IPS-20b (cell line): ENCODE results near the gene DISC1.
"Not testable (repeated sequence)": the region's sequence is repeated elsewhere in the genome, so short reads cannot be mapped to it uniquely, and the experiment has no call there.

Experiments used
- H3K27ac ChIP-seq: one replicate; pipeline ENCODE4 v1.5.1; 2013; ENCODE audit warnings: low read length
- H3K27me3 ChIP-seq: 2 replicates; pipeline ENCODE4 v1.6.1; 2013; ENCODE audit warnings: mild to moderate bottlenecking, low read length, inconsistent platforms; ENCODE audit not compliant: insufficient read depth
- H3K36me3 ChIP-seq: 2 replicates; pipeline ENCODE4 v1.6.1; 2013; ENCODE audit warnings: low read depth, mild to moderate bottlenecking, inconsistent platforms, low read length, moderate library complexity; ENCODE audit not compliant: insufficient read depth
- H3K4me1 ChIP-seq: 2 replicates; pipeline ENCODE4 v1.6.1; 2013; ENCODE audit warnings: mild to moderate bottlenecking, control low read depth, inconsistent platforms, low read length, moderate library complexity; ENCODE audit not compliant: insufficient read depth
- H3K4me3 ChIP-seq: 2 replicates; pipeline ENCODE4 v1.5.1; 2013; ENCODE audit warnings: mild to moderate bottlenecking, low read length, inconsistent platforms
- H3K9ac ChIP-seq: 2 replicates; pipeline ENCODE4 v1.6.1; 2013; ENCODE audit warnings: low read depth, mild to moderate bottlenecking, inconsistent platforms, low read length, moderate library complexity
- H3K9me3 ChIP-seq: 2 replicates; pipeline ENCODE4 v1.6.1; 2013; ENCODE audit warnings: mild to moderate bottlenecking, low read depth, low read length, inconsistent platforms; ENCODE audit not compliant: insufficient read depth

The DISC1 gene

GRCh38 chr1:231610388-231610787 is 16.2 kb upstream of the DISC1 start:
- peaks cover 11% of the 10 kb centered on the region; the same call in 1 of the 2 replicates for H3K27me3 ChIP-seq
- H3K4me3 ChIP-seq: no peak overlapping the region
- no peak overlapping the region for H3K27ac ChIP-seq
- no peaks in the 10 kb centered on the region for H3K36me3 ChIP-seq
- H3K9me3 ChIP-seq: no peaks in the 10 kb centered on the region
- H3K9ac ChIP-seq: no peak overlapping the region
- no peaks in the 10 kb centered on the region for H3K4me1 ChIP-seq

DNA sequence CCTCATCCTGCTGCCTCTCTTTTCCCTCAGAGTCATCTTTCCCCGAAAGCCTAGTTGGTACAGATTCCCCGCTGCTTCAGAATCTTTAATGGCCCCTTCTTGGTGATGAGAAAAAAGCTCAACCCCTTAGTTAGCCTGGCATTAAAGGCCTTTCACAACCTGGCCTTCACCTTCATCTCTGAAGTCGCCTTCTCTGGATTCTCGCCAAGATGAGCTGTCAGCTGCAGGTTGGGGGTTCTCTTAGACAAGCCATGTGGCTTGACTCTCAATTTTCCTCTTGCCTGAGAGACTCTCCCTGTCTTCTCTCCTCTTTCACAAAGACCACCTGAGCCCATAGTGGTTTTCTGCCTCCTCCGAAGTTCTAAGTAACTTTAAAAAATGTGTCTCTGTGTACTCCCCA is 15.5 kb upstream of the DISC1 start:
- no peak overlapping the region for H3K9ac ChIP-seq
- H3K36me3 ChIP-seq: no peaks in the 10 kb centered on the region
- H3K4me1 ChIP-seq: no peaks in the 10 kb centered on the region

GRCh38 chr1:231611851-231612250 is 14.7 kb upstream of the DISC1 start:
- Histone ChIP-seq H3K4me3 (no peak overlapping the region), H3K9ac (no peak overlapping the region)

More for the DNA sequence above, 15.5 kb upstream of the DISC1 start:
- no peaks in the 10 kb centered on the region for H3K9me3 ChIP-seq
- no peak overlapping the region for H3K27ac ChIP-seq
- no peak overlapping the region for H3K4me3 ChIP-seq
- peaks cover 11% of the 10 kb centered on the region; the same call in 1 of the 2 replicates for H3K27me3 ChIP-seq

DNA sequence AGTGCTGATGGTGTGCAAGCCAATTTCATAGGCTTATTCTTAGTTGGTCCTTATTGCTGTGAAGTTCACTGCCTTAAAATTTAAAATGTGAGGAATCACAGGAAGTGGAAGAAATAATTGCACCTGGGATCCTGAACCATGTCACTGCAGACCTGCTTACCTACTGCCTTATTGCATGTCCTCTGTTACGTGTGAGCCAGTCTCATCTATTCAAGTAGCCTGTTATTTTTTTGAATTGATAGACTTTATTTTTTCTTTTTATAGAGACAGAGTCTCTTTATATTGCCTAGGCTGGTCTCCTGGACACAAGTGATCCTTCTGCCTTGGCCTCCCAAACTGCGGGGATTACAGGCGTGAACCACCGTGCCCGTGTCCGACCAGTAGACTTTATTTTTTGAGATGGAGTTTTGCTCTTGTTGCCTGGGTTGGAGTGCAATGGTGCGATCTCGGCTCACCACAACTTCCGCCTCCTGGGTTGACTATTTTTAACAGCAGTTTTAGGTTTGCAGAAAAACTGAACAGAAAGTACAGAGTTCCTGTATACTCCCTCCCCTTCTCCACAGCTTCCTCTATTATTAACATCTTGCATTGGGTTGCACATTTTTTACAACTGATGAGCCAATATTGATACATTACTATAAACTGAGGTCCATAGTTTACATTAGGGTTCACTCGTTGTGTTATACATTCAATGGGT is 14.0 kb upstream of the DISC1 start:
- H3K4me1 ChIP-seq: no peaks in the 10 kb centered on the region
- peaks cover 11% of the 10 kb centered on the region; the same call in 1 of the 2 replicates for H3K27me3 ChIP-seq
- H3K9ac ChIP-seq: no peak overlapping the region
- no peaks in the 10 kb centered on the region for H3K9me3 ChIP-seq
- no peak overlapping the region for H3K27ac ChIP-seq
- no peak overlapping the region for H3K4me3 ChIP-seq
- H3K36me3 ChIP-seq: no peaks in the 10 kb centered on the region

More at GRCh38 chr1:231611851-231612250, 14.7 kb upstream of the DISC1 start:
- Histone ChIP-seq H3K36me3 (no peaks in the 10 kb centered on the region), H3K4me1 (no peaks in the 10 kb centered on the region), H3K27ac (no peak overlapping the region), H3K27me3 (peaks cover 11% of the 10 kb centered on the region; the same call in 1 of the 2 replicates), H3K9me3 (no peaks in the 10 kb centered on the region)

DNA sequence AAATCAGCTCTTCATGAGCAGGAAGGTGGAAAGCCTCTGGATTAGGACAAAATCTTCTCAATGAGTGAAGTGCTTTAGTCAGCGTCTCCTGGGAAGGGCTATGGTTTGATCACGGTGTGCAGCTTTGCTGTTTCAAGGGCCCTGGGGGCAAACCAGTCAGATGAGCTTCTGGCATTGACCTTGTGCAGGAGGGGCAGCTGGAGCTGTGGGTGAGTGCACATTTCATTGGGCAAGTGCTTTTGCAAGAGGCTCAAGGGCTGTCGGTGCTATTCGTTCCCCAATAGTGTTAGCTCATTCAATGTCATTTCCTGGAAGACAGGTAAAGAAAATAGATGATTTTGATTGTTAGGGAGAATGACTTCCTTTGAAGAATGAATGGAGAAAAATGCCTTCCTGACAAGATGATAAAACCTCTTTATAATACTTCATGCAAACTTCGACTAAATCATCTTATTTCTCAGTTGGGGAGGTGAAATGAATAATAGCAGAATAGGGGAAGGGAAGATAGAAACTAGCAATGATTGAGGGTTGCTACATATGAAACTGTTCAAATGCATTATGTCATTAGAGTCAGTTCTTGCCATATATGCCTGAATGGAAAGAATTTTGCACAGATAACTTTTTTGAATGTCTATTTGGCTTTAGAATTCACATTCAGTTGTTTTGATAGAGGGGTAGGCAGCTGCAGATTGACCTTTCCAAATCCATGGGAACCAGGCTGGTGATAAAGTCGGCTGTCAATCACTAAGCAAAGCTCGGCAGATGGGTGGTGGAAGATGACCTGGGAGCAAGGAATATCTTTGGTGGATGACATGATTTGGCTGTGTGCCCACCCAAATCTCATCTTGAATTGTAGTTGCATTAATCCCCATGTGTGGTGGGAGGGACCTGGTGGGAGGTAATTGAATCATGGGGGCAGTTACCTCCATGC is 12.9 kb upstream of the DISC1 start:
- no peaks in the 10 kb centered on the region for H3K4me1 ChIP-seq
- H3K27ac ChIP-seq: no peak overlapping the region
- no peaks in the 10 kb centered on the region for H3K9me3 ChIP-seq
- H3K27me3 ChIP-seq: peaks cover 11% of the 10 kb centered on the region; the same call in 1 of the 2 replicates
- no peak overlapping the region for H3K4me3 ChIP-seq
- no peaks in the 10 kb centered on the region for H3K36me3 ChIP-seq
- no peak overlapping the region for H3K9ac ChIP-seq

DNA sequence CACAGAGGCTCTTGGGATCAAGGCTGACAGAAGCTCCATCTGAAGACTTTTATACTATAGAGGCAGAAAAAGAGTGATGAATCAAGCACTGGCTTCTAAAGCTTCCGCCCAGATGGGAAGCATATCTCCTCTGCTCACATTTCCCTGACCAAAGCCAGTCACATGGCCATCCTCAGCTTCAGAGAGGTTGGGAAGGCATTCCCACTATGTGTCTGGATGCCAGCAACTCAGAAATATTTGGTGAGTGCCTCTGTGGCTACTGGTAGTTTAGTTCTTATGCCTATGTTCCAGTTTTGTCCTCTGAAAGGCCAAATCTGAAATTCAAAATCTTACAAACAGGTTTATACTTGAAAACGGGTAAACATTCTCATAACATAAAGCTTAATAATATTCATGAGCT is 9.9 kb upstream of the DISC1 start:
- H3K27me3 ChIP-seq: peaks cover 13% of the 10 kb centered on the region
- no peak overlapping the region for H3K9ac ChIP-seq
- H3K9me3 ChIP-seq: no peaks in the 10 kb centered on the region
- no peaks in the 10 kb centered on the region for H3K4me1 ChIP-seq
- no peak overlapping the region for H3K4me3 ChIP-seq
- H3K36me3 ChIP-seq: no peaks in the 10 kb centered on the region
- H3K27ac ChIP-seq: no peak overlapping the region

DNA sequence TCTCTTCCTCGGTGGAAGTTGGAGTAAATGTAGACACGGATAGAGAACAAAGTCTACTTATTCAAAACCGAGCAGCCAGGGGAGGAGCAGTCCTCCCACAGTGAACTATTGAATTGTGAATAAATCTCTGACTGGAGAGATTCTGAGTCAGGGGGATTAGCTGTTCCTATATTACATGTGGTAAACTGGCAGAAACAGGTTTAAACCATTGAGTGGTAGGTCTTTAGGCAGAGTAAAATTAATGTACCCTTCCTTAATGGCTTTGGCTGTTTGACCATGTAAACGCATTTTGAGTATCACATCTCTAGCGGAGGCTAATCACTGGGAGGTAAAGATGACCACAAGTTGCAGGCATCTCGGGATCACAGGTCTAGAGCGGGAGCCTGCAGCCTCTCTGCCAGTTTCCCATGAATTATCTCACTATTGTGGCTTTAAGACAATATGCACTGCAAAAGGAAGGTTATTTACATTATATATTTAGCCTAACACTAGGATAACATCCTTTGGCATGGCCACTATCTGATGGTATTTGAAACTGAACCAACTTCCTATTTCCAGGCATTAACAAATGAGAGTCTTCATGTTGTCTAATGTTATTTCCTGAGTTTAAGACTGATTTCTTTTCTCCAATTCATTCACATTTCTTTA is 7.9 kb upstream of the DISC1 start:
- no peak overlapping the region for H3K9ac ChIP-seq
- H3K4me1 ChIP-seq: no peaks in the 10 kb centered on the region
- H3K36me3 ChIP-seq: no peaks in the 10 kb centered on the region
- no peak overlapping the region for H3K4me3 ChIP-seq
- peaks cover 33% of the 10 kb centered on the region for H3K27me3 ChIP-seq
- no peaks in the 10 kb centered on the region for H3K9me3 ChIP-seq
- no peak overlapping the region for H3K27ac ChIP-seq

- H3K4me3 ChIP-seq: no peak overlapping the region
- H3K27ac ChIP-seq: no peak overlapping the region
- peaks cover 38% of the 10 kb centered on the region for H3K27me3 ChIP-seq
- H3K36me3 ChIP-seq: no peaks in the 10 kb centered on the region
- H3K9me3 ChIP-seq: no peaks in the 10 kb centered on the region
- no peaks in the 10 kb centered on the region for H3K4me1 ChIP-seq
- H3K9ac ChIP-seq: no peak overlapping the region
Measured at GRCh38 chr1:231619257-231619634, 7.3 kb upstream of the DISC1 start.

- H3K27me3 ChIP-seq: peaks cover 69% of the 10 kb centered on the region
- H3K36me3 ChIP-seq, H3K4me3 ChIP-seq, H3K9me3 ChIP-seq, H3K9ac ChIP-seq, H3K4me1 ChIP-seq, H3K27ac ChIP-seq: not testable (repeated sequence)
Measured at GRCh38 chr1:231625042-231625441, 1.5 kb upstream of the DISC1 start.

GRCh38 chr1:231625975-231626534 is 535 bp upstream of the DISC1 start:
- Histone ChIP-seq H3K27me3 (peaks cover 62% of the 10 kb centered on the region), H3K27ac (no peak overlapping the region), H3K4me1 (peaks cover 3% of the 10 kb centered on the region; the same call in 1 of the 2 replicates), H3K9ac (no peak overlapping the region), H3K36me3 (no peaks in the 10 kb centered on the region), H3K4me3 (peak overlapping the region; percentile 85), H3K9me3 (no peaks in the 10 kb centered on the region)

- Histone ChIP-seq H3K36me3 (no peaks in the 10 kb centered on the region), H3K9me3 (no peaks in the 10 kb centered on the region), H3K27ac (no peak overlapping the region), H3K9ac (peak overlapping the region; percentile 64; the same call in 1 of the 2 replicates), H3K27me3 (peaks cover 52% of the 10 kb centered on the region), H3K4me3 (peak overlapping the region; percentile 85), H3K4me1 (peaks cover 3% of the 10 kb centered on the region; the same call in 1 of the 2 replicates)
Measured at GRCh38 chr1:231626951-231627614, 493 bp downstream of the DISC1 start.
